Mucosa of stomach (tissue), 1 donor: ENCODE measurements around the gene C4orf36.

Experiments
- H3K27me3 ChIP-seq: one replicate; pipeline ENCODE4 v1.7.0; 2013; ENCODE audit warnings: mild to moderate bottlenecking, low read length; ENCODE audit not compliant: control insufficient read depth, insufficient read depth
- H3K36me3 ChIP-seq: one replicate; pipeline ENCODE4 v1.7.0; 2013; ENCODE audit warnings: low read length; ENCODE audit not compliant: control insufficient read depth, insufficient read depth
- H3K4me1 ChIP-seq: one replicate; pipeline ENCODE4 v1.7.0; 2013; ENCODE audit warnings: mild to moderate bottlenecking, low read length; ENCODE audit not compliant: control insufficient read depth, insufficient read depth
- H3K4me3 ChIP-seq: one replicate; pipeline ENCODE4 v1.7.0; 2013; ENCODE audit warnings: low read length
- H3K9ac ChIP-seq: one replicate; pipeline ENCODE4 v1.7.0; 2013; ENCODE audit warnings: mild to moderate bottlenecking, low read length, moderate library complexity
- H3K9me3 ChIP-seq: one replicate; pipeline ENCODE4 v1.7.0; 2013; ENCODE audit warnings: mild to moderate bottlenecking, low read length, moderate library complexity; ENCODE audit not compliant: control insufficient read depth
- donor health status: Pancreatic carcinoma.

The C4orf36 gene

DNA sequence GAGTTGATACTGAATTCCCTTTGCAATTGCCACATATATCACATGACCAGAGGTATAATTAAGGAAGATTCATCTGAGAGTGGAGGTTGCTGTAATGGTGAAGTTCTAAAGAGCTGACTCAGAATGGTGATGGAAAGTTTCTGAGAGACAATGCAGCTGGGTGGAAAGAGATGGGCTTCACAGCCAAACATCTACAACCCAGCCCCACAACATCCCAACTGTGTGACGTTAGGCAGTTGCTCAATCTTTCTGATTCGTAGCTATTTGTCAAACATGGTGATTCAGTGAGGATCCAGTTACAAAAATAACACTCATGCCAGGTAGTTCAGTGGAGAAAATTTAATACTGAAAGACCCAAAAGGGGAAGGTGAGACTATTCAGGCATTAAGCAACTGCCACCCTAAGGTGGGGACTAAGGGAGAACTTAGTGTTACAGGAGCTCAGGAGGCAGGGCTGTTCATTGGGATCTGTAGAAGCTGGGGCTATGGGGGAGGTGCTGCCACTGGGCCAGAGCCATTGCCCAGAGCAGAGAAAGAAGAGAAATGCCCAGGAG, 35.7 kb upstream of the C4orf36 start:
- Histone ChIP-seq H3K4me1 (peaks cover 10% of the 10 kb centered on the region), H3K9me3 (no peaks in the 10 kb centered on the region), H3K4me3 (no peak overlapping the region), H3K9ac (no peak overlapping the region), H3K27me3 (no peaks in the 10 kb centered on the region), H3K36me3 (no peaks in the 10 kb centered on the region)

DNA sequence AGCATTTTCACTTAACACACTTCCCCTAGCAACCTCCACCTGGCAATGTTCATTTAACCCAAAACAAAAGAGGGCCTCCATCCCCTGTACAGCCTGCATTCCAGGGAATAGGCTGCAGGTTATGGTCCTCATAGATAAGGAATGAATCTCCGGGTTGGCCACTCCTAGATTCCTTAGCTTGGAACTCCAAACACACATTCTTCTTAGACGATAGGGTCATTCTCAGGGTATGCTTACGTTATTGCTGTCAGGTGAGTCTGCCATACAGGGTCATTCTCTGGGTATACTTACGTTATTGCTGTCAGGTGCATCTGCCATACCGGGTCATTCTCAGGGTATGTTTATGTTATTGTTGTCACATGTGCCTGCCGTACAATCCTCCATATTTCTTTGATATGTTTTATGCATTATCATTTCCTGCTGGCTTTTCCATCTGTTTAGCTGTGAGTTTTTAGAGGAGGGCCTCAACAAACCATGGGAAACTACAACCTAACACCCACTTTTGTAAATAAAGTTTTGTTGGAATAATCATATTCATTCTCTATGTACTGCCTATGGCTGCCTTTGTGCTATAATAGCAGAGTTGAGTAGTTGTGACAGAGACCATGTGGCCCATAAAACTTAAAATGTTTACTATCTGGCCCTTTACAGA, 34.3 kb upstream of the C4orf36 start:
- no peak overlapping the region for H3K4me3 ChIP-seq
- peaks cover 10% of the 10 kb centered on the region for H3K4me1 ChIP-seq
- no peak overlapping the region for H3K9ac ChIP-seq
- H3K27me3 ChIP-seq, result no peaks in the 10 kb centered on the region
- H3K9me3 ChIP-seq, result no peaks in the 10 kb centered on the region
- H3K36me3 ChIP-seq, result no peaks in the 10 kb centered on the region

DNA sequence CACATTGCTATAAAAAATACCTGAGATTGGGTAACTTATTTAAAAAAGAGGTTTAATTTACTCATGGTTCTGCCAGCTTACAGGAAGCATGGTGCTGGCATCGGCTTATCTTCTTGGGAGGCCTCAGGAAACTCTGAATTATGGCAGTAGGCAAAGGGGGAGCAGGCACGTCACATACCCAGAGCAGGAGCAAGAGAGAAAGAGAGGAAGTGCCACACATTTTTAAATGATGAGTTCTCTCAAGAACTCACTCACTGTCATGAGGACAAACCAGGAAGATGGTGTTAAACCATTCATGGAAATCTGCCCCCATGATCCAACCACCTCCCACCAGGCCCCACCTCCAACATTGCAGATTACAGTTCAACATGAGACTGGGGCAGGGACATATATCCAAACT, 32.6 kb upstream of the C4orf36 start:
- no peak overlapping the region for H3K9ac ChIP-seq
- H3K4me3 ChIP-seq, result no peak overlapping the region
- H3K27me3 ChIP-seq, result no peaks in the 10 kb centered on the region
- peaks cover 10% of the 10 kb centered on the region for H3K4me1 ChIP-seq
- no peaks in the 10 kb centered on the region for H3K36me3 ChIP-seq
- H3K9me3 ChIP-seq, result no peaks in the 10 kb centered on the region

DNA sequence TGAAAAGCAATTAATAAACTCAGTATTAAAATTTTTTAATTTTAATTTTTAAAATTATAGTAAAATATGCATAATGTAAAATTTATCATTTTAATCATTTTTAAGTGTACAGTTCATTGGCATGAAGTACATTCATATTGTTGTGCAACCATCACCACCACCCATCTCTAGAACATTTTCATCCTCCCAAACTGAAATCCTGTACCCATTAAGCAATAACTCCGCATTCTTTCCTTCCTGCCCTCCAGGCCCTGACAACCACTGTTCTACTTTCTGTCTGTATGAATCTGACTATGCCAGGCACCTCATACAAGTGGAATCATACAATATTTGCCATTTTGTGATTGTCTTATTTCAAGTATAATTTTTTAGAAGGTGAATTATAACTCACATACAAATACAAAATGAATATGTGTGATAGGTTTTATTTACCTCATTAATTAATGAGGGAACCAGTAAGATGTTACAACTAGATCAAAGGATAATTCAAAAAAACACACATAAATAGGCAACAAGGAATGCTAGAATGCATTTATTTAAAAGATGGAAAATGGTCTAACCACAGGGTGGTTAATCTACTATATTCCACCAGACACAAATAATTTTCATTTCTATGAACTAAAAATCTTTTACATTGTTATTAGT, 29.5 kb upstream of the C4orf36 start:
- Histone ChIP-seq H3K36me3 (no peaks in the 10 kb centered on the region), H3K9me3 (no peaks in the 10 kb centered on the region), H3K27me3 (no peaks in the 10 kb centered on the region), H3K4me3 (no peak overlapping the region), H3K4me1 (peaks cover 3% of the 10 kb centered on the region), H3K9ac (no peak overlapping the region)

DNA sequence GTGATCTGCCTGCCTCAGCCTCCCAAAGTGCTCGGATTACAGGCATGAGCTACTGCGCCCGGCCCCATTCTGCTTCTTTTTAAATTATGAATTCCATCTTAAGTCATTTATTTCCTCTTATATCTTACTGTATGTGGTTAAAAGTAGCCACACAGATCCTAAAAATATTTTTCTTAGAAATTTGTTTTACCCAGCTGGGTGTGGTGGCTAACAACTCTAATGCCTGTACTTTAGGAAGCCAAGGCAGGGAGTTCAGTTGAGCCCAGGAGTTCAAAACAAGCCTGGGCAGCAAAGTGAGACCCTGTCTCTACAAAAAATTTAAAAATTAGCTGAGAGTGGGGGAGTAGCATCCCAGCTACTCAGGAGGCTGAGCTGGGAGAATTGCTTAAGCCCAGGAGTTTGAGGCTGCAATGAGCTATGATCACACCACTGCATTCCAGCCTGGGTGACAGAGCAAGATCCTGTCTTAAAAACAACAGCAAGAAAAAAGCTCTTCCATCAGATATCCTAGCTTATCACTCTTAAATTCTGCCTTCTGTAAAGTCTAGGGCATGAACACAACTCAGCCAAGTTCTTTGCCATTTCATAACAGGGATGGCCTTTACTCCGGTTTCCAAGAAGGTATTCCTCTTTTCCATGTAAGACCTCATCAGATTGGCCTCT, 27.5 kb upstream of the C4orf36 start:
- Histone ChIP-seq H3K27me3 (no peaks in the 10 kb centered on the region), H3K4me1 (no peaks in the 10 kb centered on the region), H3K9ac (no peak overlapping the region), H3K36me3 (no peaks in the 10 kb centered on the region), H3K9me3 (no peaks in the 10 kb centered on the region), H3K4me3 (no peak overlapping the region)

DNA sequence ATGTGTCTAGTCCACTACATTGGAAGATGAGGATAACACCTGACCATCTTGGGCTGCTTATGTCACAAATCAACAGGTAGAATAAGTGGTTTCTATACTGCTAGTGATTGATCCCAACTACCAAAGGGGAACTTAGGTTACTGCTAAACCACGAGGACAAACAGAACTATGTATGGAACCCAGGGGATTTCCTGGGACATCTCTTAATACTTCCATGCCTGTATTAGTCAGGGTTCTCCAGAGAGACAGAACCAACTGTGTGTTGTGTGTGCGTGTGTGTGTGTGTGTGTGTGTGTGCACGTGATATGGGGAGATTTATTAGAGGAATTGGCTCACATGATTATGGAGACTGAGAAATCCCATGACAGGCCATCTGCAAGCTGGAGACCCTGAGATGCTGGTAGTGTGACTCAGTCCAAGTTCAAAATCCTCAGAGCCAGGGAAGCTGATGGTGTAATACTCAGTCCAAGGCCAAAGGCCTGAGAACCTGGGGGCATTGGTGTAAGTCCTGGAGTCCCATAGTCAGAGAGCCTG, 26.4 kb upstream of the C4orf36 start:
- Histone ChIP-seq H3K9ac (no peak overlapping the region), H3K4me1 (no peaks in the 10 kb centered on the region)

DNA sequence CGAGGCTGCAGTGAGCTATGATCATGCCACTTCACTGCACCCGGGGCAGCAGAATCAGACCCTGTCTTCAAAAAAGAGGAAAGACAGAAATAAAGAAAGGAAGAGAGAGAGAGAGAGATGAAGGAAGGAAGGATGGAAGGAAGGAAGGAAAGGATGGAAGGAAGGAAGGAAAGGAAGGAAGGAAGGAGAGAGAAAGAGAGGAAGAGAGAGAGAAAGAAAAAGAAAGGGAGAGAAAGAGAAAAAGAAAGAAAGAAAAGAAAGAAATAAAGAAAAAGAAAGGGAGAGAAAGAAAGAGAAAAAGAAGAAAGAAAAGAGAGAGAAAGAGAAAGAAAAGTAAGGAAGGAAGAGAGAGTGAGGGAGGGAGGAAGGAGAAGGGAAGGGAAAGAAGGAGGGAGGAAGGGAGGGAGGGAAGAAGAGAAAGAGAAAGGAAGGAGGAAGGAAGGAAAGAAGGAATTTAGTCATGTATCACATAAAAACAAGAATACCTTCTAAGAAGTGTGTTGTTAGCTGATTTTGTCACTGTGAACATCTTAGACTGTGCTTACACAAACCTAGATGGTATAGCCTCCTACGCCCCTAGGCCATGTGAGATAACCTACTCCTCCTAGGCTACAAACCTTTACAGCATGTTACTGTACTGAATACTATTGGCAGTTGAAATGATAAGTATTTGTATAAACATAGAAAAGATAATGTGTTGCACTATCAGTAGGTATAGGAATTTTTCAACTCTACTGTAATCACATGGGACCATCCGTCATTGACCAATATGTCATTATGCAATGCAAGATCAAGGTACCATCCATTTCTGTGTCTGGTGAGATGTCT, 25.2 kb upstream of the C4orf36 start:
- Histone ChIP-seq H3K4me3 (no peak overlapping the region), H3K4me1 (no peaks in the 10 kb centered on the region), H3K27me3 (no peaks in the 10 kb centered on the region), H3K36me3 (no peaks in the 10 kb centered on the region), H3K9me3 (no peaks in the 10 kb centered on the region), H3K9ac (no peak overlapping the region)

More for the DNA sequence above, 26.4 kb upstream of the C4orf36 start:
- Histone ChIP-seq H3K36me3 (no peaks in the 10 kb centered on the region), H3K27me3 (no peaks in the 10 kb centered on the region), H3K9me3 (no peaks in the 10 kb centered on the region), H3K4me3 (no peak overlapping the region)

DNA sequence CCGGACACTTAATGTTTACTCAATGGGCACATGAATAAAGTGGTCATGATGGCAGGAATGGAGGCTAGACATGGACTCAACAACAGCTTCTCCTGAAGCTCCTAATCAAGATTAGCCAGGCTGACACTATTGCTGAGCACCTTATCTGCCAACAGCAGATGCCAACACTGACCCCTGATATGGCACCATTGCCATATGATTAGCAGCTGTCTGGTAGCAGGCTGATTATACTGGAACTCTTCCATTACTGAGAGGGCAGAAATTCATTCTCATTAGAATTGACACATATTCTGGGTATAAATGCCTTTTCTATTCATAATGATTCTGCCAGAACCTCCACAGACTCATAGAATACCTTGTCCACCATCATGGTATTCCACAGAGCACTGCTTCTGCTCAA, 24.2 kb upstream of the C4orf36 start:
- no peaks in the 10 kb centered on the region for H3K9me3 ChIP-seq
- no peaks in the 10 kb centered on the region for H3K4me1 ChIP-seq
- no peak overlapping the region for H3K4me3 ChIP-seq
- no peak overlapping the region for H3K9ac ChIP-seq
- no peaks in the 10 kb centered on the region for H3K36me3 ChIP-seq
- no peaks in the 10 kb centered on the region for H3K27me3 ChIP-seq

DNA sequence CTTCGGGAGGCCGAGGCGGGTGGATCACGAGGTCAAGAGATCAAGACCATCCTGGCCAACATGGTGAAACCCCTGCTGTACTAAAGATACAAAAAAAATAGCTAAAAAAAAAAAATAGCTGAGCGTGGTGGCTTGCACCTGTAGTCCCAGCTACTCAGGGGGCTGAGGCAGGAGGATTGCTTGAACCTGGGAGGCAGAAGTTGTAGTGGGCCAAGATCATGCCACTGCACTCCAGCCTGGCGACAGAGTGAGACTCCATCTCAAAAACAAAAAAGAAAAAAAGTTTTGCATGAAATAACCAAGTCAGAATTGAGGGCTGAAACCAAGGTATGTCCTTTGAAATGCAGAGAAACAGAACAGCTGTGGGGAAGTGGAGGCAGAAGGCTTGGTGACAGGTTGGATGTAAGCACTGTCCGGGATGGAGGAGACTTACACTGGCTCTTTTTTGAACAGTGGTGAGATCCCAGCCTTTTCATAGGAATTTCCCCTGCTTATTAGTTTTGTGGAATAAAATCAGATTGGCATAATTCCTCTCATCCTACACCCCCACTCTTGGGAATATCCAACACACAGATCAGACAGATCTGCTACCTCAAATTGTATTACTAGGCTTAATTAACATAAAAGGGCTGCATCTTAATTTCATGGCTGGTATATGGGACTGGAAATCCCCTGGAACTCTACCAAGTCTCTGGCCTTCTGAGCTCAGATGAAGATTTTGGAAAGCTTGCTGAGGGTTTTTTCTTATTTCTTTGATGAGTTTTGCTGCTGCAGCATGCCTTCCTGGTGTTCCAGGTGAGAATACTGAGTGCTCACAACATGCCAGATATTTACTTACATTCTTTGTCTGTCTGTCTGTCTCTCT, 18.8 kb upstream of the C4orf36 start:
- H3K27me3 ChIP-seq, result no peaks in the 10 kb centered on the region
- no peak overlapping the region for H3K9ac ChIP-seq
- H3K4me3 ChIP-seq, result no peak overlapping the region
- no peaks in the 10 kb centered on the region for H3K36me3 ChIP-seq
- no peaks in the 10 kb centered on the region for H3K4me1 ChIP-seq
- no peaks in the 10 kb centered on the region for H3K9me3 ChIP-seq

DNA sequence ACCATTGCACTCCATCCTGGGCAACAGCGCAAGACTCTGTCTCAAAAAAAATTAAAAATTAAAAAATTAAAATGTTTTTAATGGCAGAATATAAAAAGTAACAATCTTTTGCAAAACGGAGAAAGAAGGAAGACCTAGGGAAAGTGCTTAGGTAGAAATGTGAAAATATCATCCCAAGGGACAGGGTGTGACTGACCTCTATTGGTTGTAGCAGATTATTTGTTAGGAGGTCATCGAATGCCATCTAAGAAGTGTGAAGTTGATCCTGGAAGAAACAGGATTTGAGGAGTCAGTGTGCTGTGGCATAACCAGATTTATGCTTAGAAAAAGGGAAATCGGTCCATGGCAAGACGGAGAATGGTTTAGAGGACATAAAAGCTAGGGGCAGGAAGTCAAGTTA, 18.1 kb upstream of the C4orf36 start:
- Histone ChIP-seq H3K36me3 (no peaks in the 10 kb centered on the region), H3K9ac (no peak overlapping the region), H3K4me1 (no peaks in the 10 kb centered on the region)

More for the DNA sequence above, 18.1 kb upstream of the C4orf36 start:
- Histone ChIP-seq H3K4me3 (no peak overlapping the region), H3K9me3 (no peaks in the 10 kb centered on the region), H3K27me3 (no peaks in the 10 kb centered on the region)
